ENCODE measurements around the gene KRTAP21-3. TPM values are rescaled to one million over a fixed set of nuclear protein-coding genes. Genes with fewer than 3 reads are reported as not detected.

Gene KRTAP21-3, protein sequence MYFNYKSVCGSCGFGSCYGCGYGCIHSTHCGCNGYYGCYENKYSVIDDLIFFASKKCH
- not detected in 5 replicates for total RNA-seq (2022; extraction: Qiagen RNA extraction; ENCODE audit: low read depth)

GRCh38 chr21:30718239-30718909, at the start of gene KRTAP21-3:
Gene KRTAP21-3, minus strand, starts transcription at chr21:30718777. Its CDS starts 18 bp downstream, at chr21:30718759.

GRCh38 chr21:30755328-30755727, 36.8 kb upstream of the KRTAP21-3 start, which contains the start of gene KRTAP21-1:
Gene KRTAP21-1, minus strand, starts transcription at chr21:30755428. Its CDS starts 50 bp downstream, at chr21:30755378.

GRCh38 chr21:30747159-30747558, 28.6 kb upstream of the KRTAP21-3 start, which contains the start of gene KRTAP21-2:
Gene KRTAP21-2, minus strand, starts transcription at chr21:30747259. Its CDS starts 57 bp downstream, at chr21:30747202.

Other genes starting within 250 kb of the KRTAP21-3 start
- not detected in 5 replicates for gene KRTAP19-1, start 238.4 kb downstream of the KRTAP21-3 start, total RNA-seq (2022; extraction: Qiagen RNA extraction; ENCODE audit: low read depth)
- not detected in 5 replicates for gene KRTAP19-2, start 231.3 kb downstream of the KRTAP21-3 start, total RNA-seq (2022; extraction: Qiagen RNA extraction; ENCODE audit: low read depth)
- gene KRTAP19-3, start 226.8 kb downstream of the KRTAP21-3 start, total RNA-seq (2022; extraction: Qiagen RNA extraction; ENCODE audit: low read depth), result not detected in 5 replicates
- gene KRTAP19-4, start 221.6 kb downstream of the KRTAP21-3 start, total RNA-seq (2022; extraction: Qiagen RNA extraction; ENCODE audit: low read depth), result not detected in 5 replicates
- gene KRTAP19-5, start 216.6 kb downstream of the KRTAP21-3 start, total RNA-seq (2022; extraction: Qiagen RNA extraction; ENCODE audit: low read depth), result not detected in 5 replicates
- gene KRTAP19-6, start 176.9 kb downstream of the KRTAP21-3 start, total RNA-seq (2022; extraction: Qiagen RNA extraction; ENCODE audit: low read depth), result not detected in 5 replicates
- not detected in 5 replicates for gene KRTAP19-7, start 157.5 kb downstream of the KRTAP21-3 start, total RNA-seq (2022; extraction: Qiagen RNA extraction; ENCODE audit: low read depth)
- gene KRTAP22-2, start 128.4 kb downstream of the KRTAP21-3 start, total RNA-seq (2022; extraction: Qiagen RNA extraction; ENCODE audit: low read depth), result not detected in 5 replicates
- not detected in 5 replicates for gene KRTAP6-3, start 126.3 kb downstream of the KRTAP21-3 start, total RNA-seq (2022; extraction: Qiagen RNA extraction; ENCODE audit: low read depth)
- gene KRTAP6-2, start 119.9 kb downstream of the KRTAP21-3 start, total RNA-seq (2022; extraction: Qiagen RNA extraction; ENCODE audit: low read depth), result not detected in 5 replicates
- gene KRTAP22-1, start 117.7 kb downstream of the KRTAP21-3 start, total RNA-seq (2022; extraction: Qiagen RNA extraction; ENCODE audit: low read depth), result not detected in 5 replicates
- not detected in 5 replicates for gene KRTAP6-1, start 104.8 kb downstream of the KRTAP21-3 start, total RNA-seq (2022; extraction: Qiagen RNA extraction; ENCODE audit: low read depth)
- gene KRTAP20-1, start 102.4 kb downstream of the KRTAP21-3 start, total RNA-seq (2022; extraction: Qiagen RNA extraction; ENCODE audit: low read depth), result not detected in 5 replicates
- not detected in 5 replicates for gene KRTAP20-4, start 98.2 kb downstream of the KRTAP21-3 start, total RNA-seq (2022; extraction: Qiagen RNA extraction; ENCODE audit: low read depth)
- gene KRTAP20-2, start 83.6 kb downstream of the KRTAP21-3 start, total RNA-seq (2022; extraction: Qiagen RNA extraction; ENCODE audit: low read depth), result not detected in 5 replicates
- gene KRTAP20-3, start 75.9 kb downstream of the KRTAP21-3 start, total RNA-seq (2022; extraction: Qiagen RNA extraction; ENCODE audit: low read depth), result not detected in 5 replicates
- not detected in 5 replicates for gene KRTAP21-2, start 28.5 kb upstream of the KRTAP21-3 start, total RNA-seq (2022; extraction: Qiagen RNA extraction; ENCODE audit: low read depth)
- not detected in 5 replicates for gene KRTAP21-1, start 36.7 kb upstream of the KRTAP21-3 start, total RNA-seq (2022; extraction: Qiagen RNA extraction; ENCODE audit: low read depth)
- not detected in 5 replicates for gene KRTAP8-1, start 94.5 kb upstream of the KRTAP21-3 start, total RNA-seq (2022; extraction: Qiagen RNA extraction; ENCODE audit: low read depth)
- gene KRTAP7-1, start 111.0 kb upstream of the KRTAP21-3 start, total RNA-seq (2022; extraction: Qiagen RNA extraction; ENCODE audit: low read depth), result not detected in 5 replicates
- not detected in 5 replicates for gene KRTAP11-1, start 162.8 kb upstream of the KRTAP21-3 start, total RNA-seq (2022; extraction: Qiagen RNA extraction; ENCODE audit: low read depth)

Data from A549 treated with RU486 at 1 μM for 4 hours (cell line).